GM18868 (cell line): ENCODE results near the gene PPP2R3B.
"Not testable (repeated sequence)": the region's sequence is repeated elsewhere in the genome, so short reads cannot be mapped to it uniquely, and the experiment has no call there.

ENCODE experiments used
- ATAC-seq: cut with Tn5 transposase; IDR thresholded peaks from one replicate; pipeline ENCODE4 v1.9.1; 2021; ENCODE audit warnings: mild to moderate bottlenecking, moderate library complexity; ENCODE audit not compliant: unreplicated experiment

PPP2R3B gene

GRCh38 chrX:340641-341423, 45.9 kb downstream of the PPP2R3B start:
- no peak for ATAC-seq

GRCh38 chrX:340121-340520, 46.6 kb downstream of the PPP2R3B start:
- no peak for ATAC-seq

GRCh38 chrX:338836-339400, 47.8 kb downstream of the PPP2R3B start:
- ATAC-seq: no peak

GRCh38 chrX:338281-338835, 48.3 kb downstream of the PPP2R3B start:
- no peak for ATAC-seq

- no peak for ATAC-seq
Measured at GRCh38 chrX:337331-337831, 49.3 kb downstream of the PPP2R3B start.

- ATAC-seq: no peak
Measured at GRCh38 chrX:336227-336626, 50.5 kb downstream of the PPP2R3B start.

- no peak for ATAC-seq
Measured at GRCh38 chrX:335758-336155, 51.0 kb downstream of the PPP2R3B start.

- ATAC-seq: no peak
Measured at GRCh38 chrX:334971-335757, 51.5 kb downstream of the PPP2R3B start.

GRCh38 chrX:334331-334891, 52.3 kb downstream of the PPP2R3B start:
- no peak for ATAC-seq

GRCh38 chrX:333611-334311, 52.9 kb downstream of the PPP2R3B start:
- no peak for ATAC-seq

- no peak for ATAC-seq
Measured at GRCh38 chrX:332916-333610, 53.6 kb downstream of the PPP2R3B start.

- no peak for ATAC-seq
Measured at GRCh38 chrX:332496-332860, 54.2 kb downstream of the PPP2R3B start.

GRCh38 chrX:331825-332495, 54.7 kb downstream of the PPP2R3B start:
- ATAC-seq: no peak

GRCh38 chrX:331151-331824, 55.4 kb downstream of the PPP2R3B start:
- ATAC-seq: no peak

GRCh38 chrX:330726-331150, 56.0 kb downstream of the PPP2R3B start:
- ATAC-seq: no peak

GRCh38 chrX:330141-330725, 56.5 kb downstream of the PPP2R3B start:
- ATAC-seq: not testable (repeated sequence)

GRCh38 chrX:329291-329910, 57.3 kb downstream of the PPP2R3B start:
- ATAC-seq: no peak

GRCh38 chrX:327660-328126, 59.0 kb downstream of the PPP2R3B start:
- ATAC-seq: no peak
